ENCODE results near the gene NKX3-2.

- TF ChIP-seq ZNF644 (tag; IDR thresholded peaks at IDR 0.05; ENCODE audit: low read depth) = no peak
- no peak for TF ChIP-seq MNT (conservative IDR thresholded peaks at IDR 0.05)
- no peak for TF ChIP-seq NR2C1 (IDR thresholded peaks at IDR 0.05)
- TF ChIP-seq NR2C1 (tag; IDR thresholded peaks at IDR 0.05) = no peak
- no peak for TF ChIP-seq GATAD2A (IDR thresholded peaks at IDR 0.05)
- TF ChIP-seq ZNF639 (CRISPR knock-in tag; conservative IDR thresholded peaks at IDR 0.05 in 1 of 2, IDR thresholded peaks at IDR 0.05 in 1 of 2) = no peak
- no peak for TF ChIP-seq DNMT1 (IDR thresholded peaks at IDR 0.05)
- no peak for TF ChIP-seq ATF3 (IDR thresholded peaks at IDR 0.05)
- no peak for TF ChIP-seq ATF3 (CRISPR knock-in tag; conservative IDR thresholded peaks at IDR 0.05)
- TF ChIP-seq CTCF (IDR thresholded peaks at IDR 0.05 in 2 of 3, conservative IDR thresholded peaks at IDR 0.05 in 1 of 3; ENCODE audit: insufficient read depth in 2 of 3, low read depth in 1 of 3, low read length in 3 of 3) = no peak
Measured at GRCh38 chr4:13546142-13546940, 2.0 kb upstream of the NKX3-2 start.
